Kidney (tissue), 14 donors: ENCODE results near the gene UGT1A9. TPM values are rescaled to one million over a fixed set of nuclear protein-coding genes. Genes with fewer than 3 reads are reported as not detected.

Source experiments
- DNase-seq, 5 donors: peaks; one replicate each; pipeline ENCODE4 v3.0.0-alpha.2; 2013 to 2020
- FAIRE-seq: peaks from 2 replicates; lab custom pipeline; 2012; peaks lifted over from hg19 to GRCh38; lab: Jason Lieb, UNC
- H3K27ac ChIP-seq, 2 donors: one replicate each; pipeline ENCODE4 v1.7.0; 2013; ENCODE audit warnings: low read depth in 2 of 2, low read length in 2 of 2, inconsistent platforms in 1 of 2
- H3K27me3 ChIP-seq: one replicate; pipeline ENCODE4 v1.7.1; 2013; ENCODE audit warnings: low read length, inconsistent platforms; ENCODE audit not compliant: control insufficient read depth, insufficient read depth
- H3K36me3 ChIP-seq, 3 donors: one replicate each; pipeline versions ENCODE4 v1.7.0 to v1.7.1; 2013; ENCODE audit warnings: low read length in 3 of 3, control low read depth in 1 of 3, inconsistent platforms in 1 of 3; ENCODE audit not compliant: insufficient read depth in 3 of 3, control insufficient read depth in 2 of 3
- H3K4me1 ChIP-seq, 3 donors: one replicate each; pipeline versions ENCODE4 v1.7.0 to v1.7.1; 2013; ENCODE audit warnings: low read length in 3 of 3, inconsistent platforms in 1 of 3, low read depth in 1 of 3; ENCODE audit not compliant: control insufficient read depth in 2 of 3, insufficient read depth in 2 of 3
- H3K4me3 ChIP-seq, 3 donors: one replicate each; pipeline versions ENCODE4 v1.7.0 to v1.8.1; 2013; ENCODE audit warnings: low read length in 3 of 3, control low read depth in 1 of 3, inconsistent platforms in 1 of 3
- H3K9ac ChIP-seq, 3 donors: one replicate each; pipeline versions ENCODE4 v1.7.0 to v1.7.1; 2013; ENCODE audit warnings: low read length in 3 of 3, control low read depth in 1 of 3, inconsistent platforms in 1 of 3
- H3K9me3 ChIP-seq, 3 donors: one replicate each; pipeline versions ENCODE4 v1.7.0 to v1.7.1; 2013; ENCODE audit warnings: low read length in 3 of 3, control low read depth in 1 of 3, inconsistent platforms in 1 of 3; ENCODE audit not compliant: control insufficient read depth in 2 of 3, insufficient read depth in 1 of 3
- CTCF ChIP-seq: IDR thresholded peaks from 3 replicates; pipeline ENCODE4 v1.5.1; 2012; ENCODE audit warnings: mild to moderate bottlenecking, moderate library complexity, borderline replicate concordance; ENCODE audit not compliant: insufficient read depth; ENCODE audit errors: extremely low read depth
- intact Hi-C: fragments of 100-400 bp; cut with DNase I; formaldehyde crosslinking; loops from one replicate; pipeline ENCODE4 v1.11.1; 2022
- polyA plus RNA-seq: library from polyadenylated mRNA; stranded (reverse); fragments of 350-450 nt; fragmentation: Illumina TruSeq; extraction: RNeasy Lipid Tissue Mini Kit (QIAGEN cat#74804); gene quantifications from one replicate; pipeline ENCODE4 v1.2.3, GENCODE V29; 2014; ENCODE audit warnings: low read depth, low replicate concordance; ENCODE audit not compliant: insufficient read depth
- total RNA-seq: library from RNA; stranded (reverse); fragmentation: NEBNext Ultra II Directional; extraction: Animal tissue kit (Norgen Biotek cat#: 25700); gene quantifications from one replicate; pipeline ENCODE4 v1.2.1, GENCODE V29; 2021
- donor health status: control.
- donor health status: control.
- donor health status: control.
- donor health status: control.
- donor health status: control.
- donor health status: DM: yes; HTN: yes; CAD: no.
- donor health status: Normal renal cell carcinoma (clear cell type).

Gene UGT1A9
- total and polyA plus RNA-seq, 2 donors from 2014 or later: 1.4 to 414 TPM

- DNase-seq: no peak
- peaks cover 0 to 2% (median 0%) of the 10 kb centered on the region in 3 donors for H3K4me1 ChIP-seq
- peak overlapping the region in 1 of 2 donors; percentile 61 for H3K27ac ChIP-seq
- no peak overlapping the region for H3K4me3 ChIP-seq
- H3K9me3 ChIP-seq: no peaks in the 10 kb centered on the region
- intact Hi-C loops: no loop called here
- H3K36me3 ChIP-seq: peaks cover 0 to 13% (median 6%) of the 10 kb centered on the region in 3 donors
- TF ChIP-seq CTCF: no peak
- H3K27me3 ChIP-seq: no peaks in the 10 kb centered on the region
- no peak for FAIRE-seq
- no peak overlapping the region for H3K9ac ChIP-seq
Measured at GRCh38 chr2:233764264-233764663, 92.6 kb downstream of the UGT1A9 start.

- Histone ChIP-seq H3K4me1 (peaks cover 0 to 2% (median 0%) of the 10 kb centered on the region in 3 donors), H3K4me3 (no peak overlapping the region), H3K36me3 (peaks cover 0 to 17% (median 11%) of the 10 kb centered on the region in 3 donors), H3K9me3 (no peaks in the 10 kb centered on the region), H3K9ac (no peak overlapping the region), H3K27ac (no peak overlapping the region), H3K27me3 (no peaks in the 10 kb centered on the region)
- no peak for TF ChIP-seq CTCF
- intact Hi-C loops: no loop called here
- FAIRE-seq (no peak), DNase-seq (no peak)
Measured at GRCh38 chr2:233764761-233765160, 93.1 kb downstream of the UGT1A9 start.

GRCh38 chr2:233766416-233766815 lies 94.7 kb downstream of the UGT1A9 start:
- no peaks in the 10 kb centered on the region for H3K9me3 ChIP-seq
- H3K4me1 ChIP-seq: no peaks in the 10 kb centered on the region
- intact Hi-C loops: no loop called here
- TF ChIP-seq CTCF: no peak
- H3K27ac ChIP-seq: no peak overlapping the region
- H3K27me3 ChIP-seq: no peaks in the 10 kb centered on the region
- no peak for DNase-seq
- no peak for FAIRE-seq
- peaks cover 0 to 24% (median 13%) of the 10 kb centered on the region in 3 donors for H3K36me3 ChIP-seq
- no peak overlapping the region for H3K4me3 ChIP-seq
- no peak overlapping the region for H3K9ac ChIP-seq

GRCh38 chr2:233768076-233768475 lies 96.4 kb downstream of the UGT1A9 start:
- Histone ChIP-seq H3K27me3 (no peaks in the 10 kb centered on the region), H3K9ac (no peak overlapping the region), H3K4me3 (no peak overlapping the region), H3K4me1 (no peaks in the 10 kb centered on the region), H3K27ac (no peak overlapping the region), H3K9me3 (no peaks in the 10 kb centered on the region), H3K36me3 (peaks cover 0 to 34% (median 16%) of the 10 kb centered on the region in 3 donors)
- no peak for FAIRE-seq
- TF ChIP-seq CTCF: no peak
- no peak for DNase-seq
- intact Hi-C loops: no loop called here
